ENCODE data around the gene AIPL1. TPM values are rescaled to one million over a fixed set of nuclear protein-coding genes. Genes with fewer than 3 reads are reported as not detected.
A peak's percentile ranks its signal among the peaks of the same experiment; 100 is the strongest.

The AIPL1 gene
- total and polyA plus RNA-seq, 4 donors, result 0.25 TPM; not detected in 3

DNA sequence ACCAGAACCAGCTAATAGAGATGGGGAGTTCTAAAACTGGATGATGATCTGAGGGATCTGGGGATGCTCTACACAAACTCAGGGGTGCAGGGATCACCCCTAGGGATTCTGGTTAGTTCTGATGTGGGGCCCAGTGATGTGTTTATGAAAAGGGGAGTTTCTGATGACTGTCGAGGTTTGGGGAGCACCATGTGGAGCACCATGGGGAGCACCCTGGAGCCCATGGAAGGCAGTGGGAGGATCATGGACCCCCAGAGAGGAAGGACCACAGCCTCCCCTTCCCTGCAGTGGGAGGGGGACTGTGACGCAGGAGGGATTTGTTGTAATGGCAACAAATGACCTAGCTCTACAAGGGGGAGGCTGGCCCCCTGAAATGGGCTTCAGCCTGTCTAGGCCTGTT lies 27.8 kb upstream of the AIPL1 start:
- H3K36me3 ChIP-seq (ENCODE audit: control insufficient read depth in 1 of 2, insufficient read depth in 2 of 2, low read length in 1 of 2), result no peaks in the 10 kb centered on the region
- intact Hi-C loops (cut with DNase I), result no loop called here

DNA sequence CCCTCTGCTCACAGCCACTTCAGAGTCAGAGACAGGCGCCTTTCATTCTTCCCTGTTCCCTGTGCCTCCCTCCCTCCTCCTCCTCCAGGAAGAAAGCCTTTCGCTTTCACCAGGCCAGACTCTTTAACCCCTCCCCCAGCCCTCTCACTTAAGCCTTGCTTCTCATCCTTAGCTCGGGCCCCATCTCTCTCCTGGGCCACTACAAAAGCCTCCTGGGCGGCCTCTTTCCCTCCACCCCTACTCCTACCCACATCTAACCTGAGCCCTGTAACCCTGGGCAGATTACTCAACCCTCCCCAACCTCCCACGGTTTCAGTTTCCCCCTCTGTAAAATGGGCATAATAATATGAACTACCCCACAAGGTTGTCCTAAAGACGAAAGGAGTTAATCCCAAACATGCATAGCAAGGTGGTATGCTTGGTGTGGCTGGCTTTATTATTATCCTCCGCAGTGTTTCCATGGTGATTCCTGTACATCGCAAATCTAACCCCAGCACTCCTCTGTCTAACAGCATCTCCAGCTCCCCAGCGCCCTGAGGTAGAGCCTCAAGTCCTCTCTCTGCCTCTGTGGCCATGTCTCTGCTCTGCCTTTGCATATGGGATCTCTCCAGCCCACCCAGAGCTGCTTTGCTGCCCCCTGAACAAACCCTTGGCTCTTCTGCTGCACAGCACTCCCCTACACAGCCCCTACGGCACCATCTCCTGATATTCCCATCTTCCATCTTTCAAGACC lies 27.0 kb upstream of the AIPL1 start:
- Histone ChIP-seq H3K36me3 (ENCODE audit: control insufficient read depth in 1 of 2, insufficient read depth in 2 of 2, low read length in 1 of 2) (no peaks in the 10 kb centered on the region), H3K9me3 (ENCODE audit: control insufficient read depth, low read length) (no peaks in the 10 kb centered on the region), H3K4me1 (ENCODE audit: control insufficient read depth in 1 of 2, insufficient read depth in 2 of 2, low read length in 2 of 2) (no peaks in the 10 kb centered on the region), H3K4me3 (ENCODE audit: low read length in 2 of 2) (no peak overlapping the region), H3K27ac (ENCODE audit: low read depth in 1 of 2, low read length in 2 of 2) (no peak overlapping the region), H3K27me3 (ENCODE audit: control insufficient read depth in 1 of 2, insufficient read depth in 2 of 2, low read length in 1 of 2) (no peaks in the 10 kb centered on the region)
- 78 to 79% methylated on average over 10 of the region's 10 CpGs for WGBS, 2 donors
- intact Hi-C loops (cut with DNase I), result no loop called here
- DNase-seq (peak in 1 of 2 donors; percentile 16), ATAC-seq (ENCODE audit: low FRiP score) (no peak)

More for the DNA sequence above, 27.8 kb upstream of the AIPL1 start:
- peak; percentile 26 to 36 for DNase-seq
- H3K9me3 ChIP-seq (ENCODE audit: control insufficient read depth, low read length), result no peaks in the 10 kb centered on the region
- WGBS, 2 donors, result 79 to 84% methylated on average over 1 to 2 of the region's 2 CpGs
- no peak for ATAC-seq (ENCODE audit: low FRiP score)
- H3K4me1 ChIP-seq (ENCODE audit: control insufficient read depth in 1 of 2, insufficient read depth in 2 of 2, low read length in 2 of 2), result no peaks in the 10 kb centered on the region
- no peak overlapping the region for H3K4me3 ChIP-seq (ENCODE audit: low read length in 2 of 2)
- H3K27me3 ChIP-seq (ENCODE audit: control insufficient read depth in 1 of 2, insufficient read depth in 2 of 2, low read length in 1 of 2), result no peaks in the 10 kb centered on the region
- no peak overlapping the region for H3K27ac ChIP-seq (ENCODE audit: low read depth in 1 of 2, low read length in 2 of 2)

DNA sequence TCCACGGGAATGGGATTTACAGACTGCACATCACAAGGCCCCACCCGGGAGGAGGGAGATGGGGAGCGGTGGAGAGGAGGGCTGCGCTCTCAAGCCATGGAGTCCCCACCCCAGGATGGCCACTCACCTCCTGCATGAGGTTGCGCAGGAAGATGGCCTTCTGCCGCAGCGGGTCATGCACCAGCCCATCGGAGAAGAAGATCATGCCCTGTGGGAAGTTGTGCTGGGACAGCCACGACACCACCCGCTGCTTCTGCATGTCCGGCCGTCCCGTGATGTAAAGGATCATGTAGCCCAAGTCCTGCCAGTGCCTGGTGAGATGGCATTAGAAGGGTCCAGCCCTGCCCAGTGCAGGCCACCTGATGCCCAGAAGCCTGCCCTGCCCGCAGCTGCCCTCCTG lies 26.3 kb upstream of the AIPL1 start:
- Histone ChIP-seq H3K27ac (ENCODE audit: low read depth in 1 of 2, low read length in 2 of 2) (no peak overlapping the region), H3K9me3 (ENCODE audit: control insufficient read depth, low read length) (no peaks in the 10 kb centered on the region), H3K27me3 (ENCODE audit: control insufficient read depth in 1 of 2, insufficient read depth in 2 of 2, low read length in 1 of 2) (no peaks in the 10 kb centered on the region), H3K4me3 (ENCODE audit: low read length in 2 of 2) (no peak overlapping the region), H3K36me3 (ENCODE audit: control insufficient read depth in 1 of 2, insufficient read depth in 2 of 2, low read length in 1 of 2) (no peaks in the 10 kb centered on the region), H3K4me1 (ENCODE audit: control insufficient read depth in 1 of 2, insufficient read depth in 2 of 2, low read length in 2 of 2) (no peaks in the 10 kb centered on the region)
- peak; percentile 28 to 63 for DNase-seq
- intact Hi-C loops (cut with DNase I), result no loop called here
- ATAC-seq (ENCODE audit: low FRiP score), result no peak
- WGBS, 2 donors, result 93 to 94% methylated on average over 14 of the region's 14 CpGs

- Histone ChIP-seq H3K27ac (ENCODE audit: low read depth in 1 of 2, low read length in 2 of 2) (no peak overlapping the region), H3K9me3 (ENCODE audit: control insufficient read depth, low read length) (no peaks in the 10 kb centered on the region), H3K27me3 (ENCODE audit: control insufficient read depth in 1 of 2, insufficient read depth in 2 of 2, low read length in 1 of 2) (no peaks in the 10 kb centered on the region), H3K4me3 (ENCODE audit: low read length in 2 of 2) (no peak overlapping the region), H3K36me3 (ENCODE audit: control insufficient read depth in 1 of 2, insufficient read depth in 2 of 2, low read length in 1 of 2) (no peaks in the 10 kb centered on the region), H3K4me1 (ENCODE audit: control insufficient read depth in 1 of 2, insufficient read depth in 2 of 2, low read length in 2 of 2) (no peaks in the 10 kb centered on the region)
- WGBS, 2 donors, result 81 to 87% methylated on average over 9 of the region's 9 CpGs
- ATAC-seq (ENCODE audit: low FRiP score), result no peak
- intact Hi-C loops (cut with DNase I), result no loop called here
- DNase-seq, result peak; percentile 12 to 16
These were observed 25.7 kb upstream of the AIPL1 start for GRCh38 chr17:6460531-6461161.

GRCh38 chr17:6458460-6458950 lies 23.6 kb upstream of the AIPL1 start:
- WGBS, 2 donors, result 68 to 77% methylated on average over 14 of the region's 14 CpGs
- Histone ChIP-seq H3K4me1 (ENCODE audit: control insufficient read depth in 1 of 2, insufficient read depth in 2 of 2, low read length in 2 of 2) (no peaks in the 10 kb centered on the region), H3K9me3 (ENCODE audit: control insufficient read depth, low read length) (no peaks in the 10 kb centered on the region), H3K4me3 (ENCODE audit: low read length in 2 of 2) (no peak overlapping the region), H3K27ac (ENCODE audit: low read depth in 1 of 2, low read length in 2 of 2) (no peak overlapping the region), H3K36me3 (ENCODE audit: control insufficient read depth in 1 of 2, insufficient read depth in 2 of 2, low read length in 1 of 2) (no peaks in the 10 kb centered on the region), H3K27me3 (ENCODE audit: control insufficient read depth in 1 of 2, insufficient read depth in 2 of 2, low read length in 1 of 2) (no peaks in the 10 kb centered on the region)
- intact Hi-C loops (cut with DNase I), result no loop called here
- ATAC-seq (ENCODE audit: low FRiP score) (no peak), DNase-seq (peak; percentile 36 to 60)

DNA sequence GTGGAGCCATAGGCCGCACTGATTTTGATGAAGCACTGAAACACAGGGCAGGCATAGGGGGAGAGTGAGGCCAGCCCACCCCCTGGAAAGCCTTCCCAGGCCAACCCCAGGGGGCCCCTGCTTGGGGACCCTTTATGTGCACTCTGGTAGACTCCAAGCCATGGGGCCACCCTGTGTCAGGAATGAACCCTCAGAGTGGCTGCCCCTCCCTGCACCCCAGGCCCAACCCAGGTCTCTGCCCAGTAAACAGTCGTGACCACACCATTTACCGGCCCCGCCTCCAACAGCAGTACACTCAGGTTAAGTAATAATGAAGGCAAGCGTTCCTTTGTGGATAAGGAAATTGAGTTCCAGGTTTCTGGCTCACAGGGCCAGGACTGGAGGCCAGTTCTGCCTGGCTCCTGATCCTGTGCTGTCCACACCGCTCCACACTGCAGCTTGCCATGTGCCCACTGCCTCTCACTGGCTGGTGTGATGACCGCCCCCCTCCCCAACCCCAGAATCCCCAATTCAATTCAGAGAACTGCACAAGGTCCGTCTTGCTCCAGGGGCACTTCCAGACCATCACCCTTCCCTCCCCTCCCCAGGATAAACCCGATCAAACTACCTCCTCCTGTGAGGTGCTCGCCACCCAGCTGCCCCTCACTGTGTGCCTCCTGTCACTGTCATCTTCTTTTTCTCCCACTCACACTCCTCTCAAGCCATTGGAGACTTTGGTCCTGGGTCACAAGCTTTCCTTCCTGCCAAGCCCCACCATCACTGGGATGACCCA lies 23.0 kb upstream of the AIPL1 start:
- Histone ChIP-seq H3K9me3 (ENCODE audit: control insufficient read depth, low read length) (no peaks in the 10 kb centered on the region), H3K4me1 (ENCODE audit: control insufficient read depth in 1 of 2, insufficient read depth in 2 of 2, low read length in 2 of 2) (no peaks in the 10 kb centered on the region), H3K36me3 (ENCODE audit: control insufficient read depth in 1 of 2, insufficient read depth in 2 of 2, low read length in 1 of 2) (no peaks in the 10 kb centered on the region), H3K27ac (ENCODE audit: low read depth in 1 of 2, low read length in 2 of 2) (no peak overlapping the region), H3K27me3 (ENCODE audit: control insufficient read depth in 1 of 2, insufficient read depth in 2 of 2, low read length in 1 of 2) (no peaks in the 10 kb centered on the region), H3K4me3 (ENCODE audit: low read length in 2 of 2) (no peak overlapping the region)
- WGBS, 2 donors, result 80 to 82% methylated on average over 10 of the region's 10 CpGs
- intact Hi-C loops (cut with DNase I), result no loop called here
- ATAC-seq (ENCODE audit: low FRiP score) (no peak), DNase-seq (peak; percentile 12 to 36)

DNA sequence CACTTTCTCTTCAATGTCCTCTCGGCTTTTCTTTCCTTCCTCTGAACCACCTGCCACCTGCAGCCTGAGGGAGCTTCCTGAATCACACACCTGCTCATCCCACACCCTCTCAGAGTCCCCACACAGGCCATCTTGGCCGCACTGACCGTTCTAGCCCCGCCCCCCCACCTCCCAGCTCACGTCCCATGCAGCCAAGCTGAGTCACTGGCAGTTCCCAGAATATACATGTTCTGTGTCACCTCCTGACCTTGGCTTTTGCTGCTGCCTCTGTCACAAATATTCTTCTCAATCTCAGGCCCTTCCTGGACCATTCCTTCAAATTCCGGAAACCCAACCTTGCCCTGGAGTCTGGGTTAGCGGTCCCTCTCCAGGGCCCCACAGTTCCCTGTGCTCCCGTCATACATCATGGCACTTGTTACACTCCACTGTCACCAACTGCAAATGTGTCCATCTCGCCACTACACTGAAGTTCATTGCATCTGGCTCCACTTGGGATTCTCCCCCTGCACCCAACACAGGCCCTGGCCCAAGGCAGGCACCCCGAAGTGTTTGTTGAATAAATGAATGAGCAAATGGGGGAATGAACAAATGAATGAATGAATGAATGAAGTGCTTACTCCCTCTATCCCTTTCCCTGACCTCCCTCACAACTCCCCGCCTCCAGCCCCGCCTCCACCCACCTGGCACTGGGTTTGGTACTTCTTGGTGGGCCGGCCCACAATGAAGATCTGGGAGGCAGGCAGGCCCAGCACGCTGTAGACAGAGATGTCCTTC lies 22.2 kb upstream of the AIPL1 start:
- H3K4me1 ChIP-seq (ENCODE audit: control insufficient read depth in 1 of 2, insufficient read depth in 2 of 2, low read length in 2 of 2), result no peaks in the 10 kb centered on the region
- H3K9me3 ChIP-seq (ENCODE audit: control insufficient read depth, low read length), result no peaks in the 10 kb centered on the region
- intact Hi-C loops (cut with DNase I), result no loop called here
- H3K36me3 ChIP-seq (ENCODE audit: control insufficient read depth in 1 of 2, insufficient read depth in 2 of 2, low read length in 1 of 2), result no peaks in the 10 kb centered on the region
- H3K27ac ChIP-seq (ENCODE audit: low read depth in 1 of 2, low read length in 2 of 2), result no peak overlapping the region
- DNase-seq (peak; percentile 50 to 83), ATAC-seq (ENCODE audit: low FRiP score) (no peak)
- H3K4me3 ChIP-seq (ENCODE audit: low read length in 2 of 2), result no peak overlapping the region
- H3K27me3 ChIP-seq (ENCODE audit: control insufficient read depth in 1 of 2, insufficient read depth in 2 of 2, low read length in 1 of 2), result no peaks in the 10 kb centered on the region
- 73 to 75% methylated on average over 14 of the region's 14 CpGs for WGBS, 2 donors

GRCh38 chr17:6456321-6456720 lies 21.4 kb upstream of the AIPL1 start:
- no peaks in the 10 kb centered on the region for H3K27me3 ChIP-seq (ENCODE audit: control insufficient read depth in 1 of 2, insufficient read depth in 2 of 2, low read length in 1 of 2)
- ATAC-seq (ENCODE audit: low FRiP score) (no peak), DNase-seq (peak; percentile 16 to 61)
- no peaks in the 10 kb centered on the region for H3K36me3 ChIP-seq (ENCODE audit: control insufficient read depth in 1 of 2, insufficient read depth in 2 of 2, low read length in 1 of 2)
- no peaks in the 10 kb centered on the region for H3K4me1 ChIP-seq (ENCODE audit: control insufficient read depth in 1 of 2, insufficient read depth in 2 of 2, low read length in 2 of 2)
- H3K27ac ChIP-seq (ENCODE audit: low read depth in 1 of 2, low read length in 2 of 2), result no peak overlapping the region
- H3K9me3 ChIP-seq (ENCODE audit: control insufficient read depth, low read length), result no peaks in the 10 kb centered on the region
- no peak overlapping the region for H3K4me3 ChIP-seq (ENCODE audit: low read length in 2 of 2)
- intact Hi-C loops (cut with DNase I), result no loop called here
- 90 to 91% methylated on average over 9 of the region's 9 CpGs for WGBS, 2 donors

All from aorta (tissue), 5 donors.